GM19467 (cell line): ENCODE results near the gene SRD5A1.

ENCODE experiments used
- ATAC-seq: cut with Tn5 transposase; IDR thresholded peaks from one replicate; pipeline ENCODE4 v1.9.1; 2021; ENCODE audit warnings: mild to moderate bottlenecking, moderate library complexity; ENCODE audit not compliant: unreplicated experiment

Gene SRD5A1

DNA sequence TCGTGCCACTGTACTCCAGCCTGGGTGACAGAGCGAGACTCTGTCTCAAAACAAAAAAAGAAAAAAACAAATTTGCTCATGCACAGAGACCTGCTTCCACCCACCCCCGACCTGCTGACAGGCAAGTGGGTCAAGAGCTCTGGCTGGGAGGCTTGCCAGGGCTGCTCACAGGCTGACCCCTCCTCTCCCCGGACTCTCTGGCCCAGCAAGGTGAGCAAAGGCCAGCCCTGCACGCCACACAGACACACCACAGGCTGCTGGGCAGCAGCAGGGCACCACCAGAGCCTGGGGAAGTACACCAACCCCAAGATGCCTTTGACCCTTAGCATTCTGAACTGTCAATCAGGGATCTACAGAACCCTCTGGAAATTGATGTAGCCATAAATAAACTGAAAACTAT is 29.6 kb upstream of the SRD5A1 start:
- no peak for ATAC-seq

- ATAC-seq, result no peak
These were observed 28.9 kb upstream of the SRD5A1 start for GRCh38 chr5:6604341-6604740.

GRCh38 chr5:6604946-6605345 is 28.3 kb upstream of the SRD5A1 start:
- no peak for ATAC-seq

DNA sequence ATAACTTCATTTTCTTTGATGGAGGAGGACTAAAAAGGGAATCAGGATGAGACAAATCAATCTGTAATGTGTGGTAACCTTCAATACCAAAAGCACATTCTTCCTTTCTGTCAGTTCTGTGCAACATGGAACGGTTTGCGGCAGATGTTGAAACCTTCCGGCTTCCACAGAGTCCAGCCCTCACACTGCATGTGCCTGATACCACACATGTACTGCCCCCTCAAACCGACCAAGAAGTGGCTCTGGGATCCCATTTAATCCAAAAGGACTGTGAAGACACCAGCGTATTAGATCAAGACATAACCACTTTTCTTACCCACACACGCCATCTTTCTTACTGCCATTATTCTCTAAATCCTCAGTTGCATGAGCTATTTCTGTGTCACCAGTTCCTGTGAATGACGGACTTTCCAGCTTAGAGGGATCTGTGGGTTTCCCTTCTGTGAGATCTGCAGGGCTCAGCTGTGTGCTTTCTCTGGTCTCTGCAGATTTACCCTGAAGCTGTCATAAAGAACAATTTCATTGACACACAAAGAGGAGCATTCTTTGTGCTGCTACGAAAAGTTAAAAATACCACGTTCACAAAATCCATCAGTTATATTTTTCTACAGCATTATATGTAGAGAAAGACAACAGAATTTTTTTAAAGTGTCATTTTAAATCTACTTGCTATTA is 26.2 kb upstream of the SRD5A1 start:
- ATAC-seq, result no peak

- no peak for ATAC-seq
These were observed 25.7 kb upstream of the SRD5A1 start for GRCh38 chr5:6607559-6607936.

DNA sequence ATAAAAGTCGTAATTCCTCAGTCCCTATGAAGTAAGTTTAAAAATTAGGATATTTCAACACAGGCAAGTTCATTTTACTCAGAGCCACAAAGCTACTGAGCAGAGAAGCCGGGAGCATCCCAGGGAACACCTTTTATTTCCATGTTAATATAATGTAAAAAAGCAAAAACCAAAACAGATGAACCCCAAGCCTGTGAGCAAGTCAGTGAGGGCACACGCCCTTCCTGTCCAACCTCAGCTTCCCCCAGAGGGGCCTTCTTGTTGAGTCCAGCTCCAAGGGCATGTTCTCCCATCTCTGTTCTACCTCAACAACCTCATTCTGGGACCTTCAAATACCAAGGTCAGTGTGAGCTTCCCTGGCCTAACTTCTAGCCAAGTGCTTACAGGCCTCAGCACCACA is 25.2 kb upstream of the SRD5A1 start:
- no peak for ATAC-seq

DNA sequence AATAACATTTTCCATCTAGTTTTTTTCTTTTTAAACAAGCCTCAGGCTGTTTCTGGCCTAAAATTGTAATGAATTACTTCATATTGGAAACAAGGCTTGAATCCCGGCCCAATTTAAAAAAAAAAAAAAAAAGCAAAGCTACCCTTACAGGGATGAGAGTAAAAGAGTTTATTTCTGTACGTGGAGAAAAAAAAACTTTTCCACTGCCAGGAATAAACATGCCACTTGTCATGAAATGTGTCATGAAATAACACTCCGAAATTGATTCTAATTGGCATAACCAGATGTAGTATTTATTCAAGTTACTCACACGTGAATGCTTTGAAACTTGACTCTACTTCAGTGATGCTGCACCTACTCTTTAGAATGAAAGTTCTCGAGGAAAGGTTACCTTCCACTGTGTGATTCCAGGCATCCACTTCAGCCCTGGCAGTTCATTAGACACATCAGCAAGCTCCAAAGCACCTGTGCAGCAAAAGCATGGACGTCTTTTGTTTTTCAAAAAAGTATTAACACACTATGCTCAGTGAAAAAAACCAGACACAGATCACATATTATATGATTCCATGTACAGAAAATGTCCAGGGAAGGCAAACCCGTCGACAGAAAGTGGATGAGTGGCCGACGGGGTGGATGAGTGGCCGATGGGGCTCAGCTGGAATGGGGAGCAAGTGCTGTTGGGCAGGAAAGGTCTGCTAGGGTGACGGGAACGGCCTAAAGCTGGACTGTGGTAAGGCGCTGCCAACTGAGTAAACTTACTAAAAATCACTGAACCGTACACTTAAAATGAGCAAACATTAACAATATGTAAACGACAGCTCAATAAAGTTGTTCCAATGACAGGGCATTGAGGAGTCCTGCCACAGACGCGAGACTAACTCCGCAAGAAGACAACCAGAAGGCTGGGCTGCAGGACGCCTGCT is 21.6 kb upstream of the SRD5A1 start:
- ATAC-seq, result no peak

DNA sequence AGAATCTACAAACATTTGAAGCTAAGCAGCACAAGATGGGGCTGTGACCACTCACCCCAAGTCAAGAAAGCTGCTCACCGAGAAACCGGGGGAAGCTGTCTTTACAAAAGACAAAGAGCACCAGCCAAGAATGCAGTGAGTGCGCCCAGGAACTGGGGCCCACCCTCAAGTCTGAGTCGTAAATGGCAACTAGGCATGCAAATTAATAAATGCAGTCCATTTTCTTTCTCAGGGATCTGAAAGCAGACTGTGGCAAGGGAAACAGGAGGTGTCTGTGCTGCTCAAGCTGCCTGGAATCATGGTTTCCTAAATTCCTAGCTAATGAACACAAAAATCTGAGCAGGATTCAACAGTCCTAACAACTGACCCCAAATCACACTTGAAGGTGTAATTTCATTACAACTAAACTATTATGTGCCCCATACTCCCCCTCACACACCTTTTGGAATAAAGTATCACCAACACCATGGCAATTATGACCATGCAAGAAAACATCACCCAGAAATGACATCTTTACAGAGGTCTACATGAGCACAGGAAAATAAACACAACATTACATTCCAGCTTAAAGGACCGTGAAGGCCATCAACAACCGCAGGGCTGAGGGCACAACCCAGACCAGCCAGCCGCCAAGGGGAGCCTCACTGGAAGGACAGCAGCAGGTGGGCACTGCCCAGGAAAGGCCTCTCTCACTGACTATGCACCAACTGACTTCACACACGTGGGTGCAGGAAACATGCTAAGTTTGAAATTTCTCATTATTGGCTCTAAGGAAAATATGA is 18.0 kb upstream of the SRD5A1 start:
- no peak for ATAC-seq

- no peak for ATAC-seq
These were observed 16.6 kb upstream of the SRD5A1 start for GRCh38 chr5:6616632-6617031.

- ATAC-seq, result no peak
These were observed 10.0 kb upstream of the SRD5A1 start for GRCh38 chr5:6623228-6623627.

DNA sequence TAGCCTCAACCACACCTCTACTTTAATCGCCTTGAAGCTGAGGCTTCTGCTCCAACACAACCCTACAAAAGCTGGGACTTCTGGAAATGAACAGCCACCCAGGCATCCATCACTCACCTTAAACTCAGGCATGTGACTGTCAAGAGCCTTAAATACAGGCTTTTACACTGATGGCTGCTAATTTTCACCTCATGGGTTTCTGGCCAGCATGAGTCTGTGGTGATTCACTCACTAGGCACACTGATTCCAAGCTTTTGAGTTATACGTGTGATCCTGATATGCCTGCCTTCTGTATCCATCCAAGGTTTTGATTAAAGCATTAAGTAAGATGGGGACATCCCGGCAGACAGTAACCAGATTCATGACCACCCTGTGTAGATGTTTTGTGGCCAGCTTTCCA is 9.3 kb upstream of the SRD5A1 start:
- ATAC-seq, result no peak

- ATAC-seq, result no peak
These were observed 6.7 kb upstream of the SRD5A1 start for GRCh38 chr5:6626508-6626907.

DNA sequence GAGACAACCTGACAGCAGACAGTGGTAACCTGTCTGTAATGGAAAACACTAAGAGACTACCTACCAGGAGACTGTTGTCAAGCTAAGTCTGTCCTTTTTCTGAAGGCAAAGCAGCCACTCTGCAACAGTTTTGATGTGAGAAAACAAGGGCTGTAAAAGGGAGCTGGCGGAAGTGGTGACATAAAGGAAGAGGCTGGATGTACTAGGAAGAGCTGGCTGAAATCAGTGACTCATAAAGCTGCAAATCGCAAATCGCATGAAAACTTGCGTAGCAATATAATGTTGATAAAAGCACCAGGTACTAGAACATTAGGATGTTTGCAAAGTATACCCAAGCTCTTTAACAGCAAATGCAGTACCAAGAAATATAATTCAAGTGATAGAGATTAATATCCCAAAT is 1.8 kb upstream of the SRD5A1 start:
- ATAC-seq, result no peak

GRCh38 chr5:6632324-6632887 is 834 bp upstream of the SRD5A1 start:
- ATAC-seq, result peak; percentile 23

DNA sequence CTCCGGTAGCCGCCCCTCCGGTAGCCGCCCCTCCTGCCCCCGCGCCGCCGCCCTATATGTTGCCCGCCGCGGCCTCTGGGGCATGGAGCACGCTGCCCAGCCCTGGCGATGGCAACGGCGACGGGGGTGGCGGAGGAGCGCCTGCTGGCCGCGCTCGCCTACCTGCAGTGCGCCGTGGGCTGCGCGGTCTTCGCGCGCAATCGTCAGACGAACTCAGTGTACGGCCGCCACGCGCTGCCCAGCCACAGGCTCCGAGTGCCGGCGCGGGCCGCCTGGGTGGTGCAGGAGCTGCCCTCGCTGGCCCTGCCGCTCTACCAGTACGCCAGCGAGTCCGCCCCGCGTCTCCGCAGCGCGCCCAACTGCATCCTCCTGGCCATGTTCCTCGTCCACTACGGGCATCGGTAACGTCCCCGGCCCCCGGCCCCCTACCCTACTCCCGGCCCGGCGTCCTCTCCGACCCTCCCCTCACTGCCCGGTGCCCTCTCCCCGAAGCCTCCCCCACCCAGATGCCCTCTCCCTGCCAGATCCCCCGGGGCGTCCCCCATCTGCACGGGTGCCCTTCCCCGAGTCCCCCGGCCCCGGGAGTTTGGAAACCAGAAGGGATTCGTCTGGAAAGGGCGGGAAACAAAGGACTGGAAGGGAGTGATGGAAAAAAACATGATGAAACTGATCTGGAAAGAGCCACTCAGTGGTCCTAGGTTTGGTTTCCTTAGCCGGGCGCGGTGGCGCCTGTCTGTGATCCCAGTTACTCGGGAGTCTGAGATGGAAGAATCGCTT is 417 bp downstream of the SRD5A1 start:
- peak; percentile 50 for ATAC-seq

DNA sequence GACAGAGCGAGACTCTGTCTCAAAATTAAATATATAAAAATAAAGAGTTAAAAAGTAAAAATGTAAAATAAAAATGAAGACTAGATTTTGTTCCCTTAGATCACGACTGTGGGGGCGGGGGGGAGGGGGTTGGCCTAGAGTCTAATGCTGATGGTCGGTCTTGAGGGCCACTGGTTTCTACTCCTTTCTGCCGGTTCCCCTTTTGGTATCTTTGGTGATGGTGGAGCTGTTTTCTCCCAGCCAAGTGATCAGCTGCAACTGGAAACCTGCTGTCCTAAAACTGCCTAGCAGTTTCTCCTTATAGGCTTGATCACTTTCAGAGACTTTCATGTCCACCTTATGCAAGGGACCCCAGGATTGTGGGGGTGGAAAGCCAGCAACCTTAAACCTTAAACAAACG is 1.1 kb downstream of the SRD5A1 start:
- no peak for ATAC-seq

- no peak for ATAC-seq
These were observed 1.7 kb downstream of the SRD5A1 start for GRCh38 chr5:6634788-6635430.

DNA sequence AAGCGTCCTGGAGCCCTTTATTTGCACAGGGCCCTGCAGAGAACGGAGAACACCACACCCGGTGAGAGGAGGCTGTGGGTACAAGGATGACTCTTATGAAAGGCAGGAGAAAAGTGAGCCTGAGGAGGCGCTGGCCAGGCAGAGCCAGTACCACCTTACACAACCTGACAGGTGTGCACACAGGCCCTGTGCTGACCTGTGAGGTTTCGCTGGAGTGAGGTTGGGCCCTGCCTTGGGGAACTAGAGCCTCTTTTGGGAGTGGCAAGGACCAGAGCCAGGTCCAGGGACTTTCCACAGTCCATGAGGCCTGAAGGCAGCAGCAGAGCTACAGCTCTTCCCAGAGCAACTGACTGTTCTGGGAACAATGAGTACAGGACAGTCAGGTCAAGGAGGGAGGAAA is 3.1 kb downstream of the SRD5A1 start:
- no peak for ATAC-seq

DNA sequence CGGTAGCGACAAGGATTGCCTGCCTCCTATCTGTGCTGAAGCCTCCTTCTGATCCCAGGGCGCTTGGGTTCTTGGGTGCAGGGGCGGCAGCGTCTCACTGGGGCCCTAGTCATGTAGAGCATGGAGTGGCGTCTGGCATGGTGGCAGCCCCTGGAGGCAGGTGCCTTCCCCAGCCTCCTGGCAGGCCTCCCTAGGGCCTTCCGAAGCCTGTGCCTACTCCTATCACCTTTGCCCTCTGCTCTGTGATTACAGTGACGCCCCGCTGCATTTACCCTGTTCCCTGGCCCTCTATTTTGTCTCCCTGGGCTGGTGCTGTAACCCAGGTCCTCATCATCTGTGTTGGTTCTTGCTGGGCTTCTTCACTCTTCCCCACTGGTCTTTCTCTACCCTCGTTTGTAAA is 3.8 kb downstream of the SRD5A1 start:
- ATAC-seq, result no peak

- ATAC-seq, result no peak
These were observed 4.3 kb downstream of the SRD5A1 start for GRCh38 chr5:6637590-6637989.
